GM21381 (cell line): ENCODE measurements around the gene RPL22L1.
"Not testable (repeated sequence)": the region's sequence is repeated elsewhere in the genome, so short reads cannot be mapped to it uniquely, and the experiment has no call there.

Experiments used
- ATAC-seq: cut with Tn5 transposase; IDR thresholded peaks from one replicate; pipeline ENCODE4 v1.9.1; 2021; ENCODE audit warnings: mild to moderate bottlenecking, moderate library complexity; ENCODE audit not compliant: unreplicated experiment

Gene RPL22L1

GRCh38 chr3:170878688-170879087 is 8.7 kb upstream of the RPL22L1 start:
- not testable (repeated sequence) for ATAC-seq

DNA sequence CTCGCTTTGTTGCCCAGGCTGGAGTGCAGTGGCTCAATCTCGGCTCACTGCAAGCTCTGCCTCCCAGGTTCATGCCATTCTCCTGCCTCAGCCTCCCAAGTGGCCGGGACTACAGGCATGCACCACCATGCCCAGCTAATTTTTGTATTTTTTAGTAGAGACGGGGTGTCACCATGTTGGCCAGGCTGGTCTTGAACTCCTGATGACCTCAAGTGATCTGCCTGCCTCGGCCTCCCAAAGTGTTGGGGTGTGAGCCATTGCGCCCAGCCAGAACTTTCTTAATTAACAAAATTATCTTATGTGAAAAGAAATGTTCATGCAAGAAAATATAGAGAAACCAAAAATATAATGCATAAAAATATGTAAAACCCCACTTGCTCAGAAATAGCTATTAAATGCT is 7.3 kb upstream of the RPL22L1 start:
- not testable (repeated sequence) for ATAC-seq

- no peak for ATAC-seq
Measured at GRCh38 chr3:170876537-170876936, 6.5 kb upstream of the RPL22L1 start.

DNA sequence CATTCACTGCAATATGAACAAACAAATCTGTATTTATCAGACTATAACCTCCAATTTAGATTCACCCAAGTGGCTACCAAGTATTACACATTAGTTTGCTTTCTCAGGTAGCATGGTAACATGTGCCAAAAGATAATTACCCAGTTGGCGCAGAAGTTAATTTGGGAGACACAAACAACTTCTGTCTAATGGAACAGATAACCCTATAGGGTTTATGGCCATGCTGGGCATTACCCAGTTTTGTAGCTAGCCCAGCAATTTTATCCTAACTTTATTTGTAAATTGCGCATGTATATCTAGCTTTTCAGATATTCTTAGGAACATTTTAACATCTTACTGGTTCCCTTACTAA is 780 bp downstream of the RPL22L1 start:
- ATAC-seq, result no peak

DNA sequence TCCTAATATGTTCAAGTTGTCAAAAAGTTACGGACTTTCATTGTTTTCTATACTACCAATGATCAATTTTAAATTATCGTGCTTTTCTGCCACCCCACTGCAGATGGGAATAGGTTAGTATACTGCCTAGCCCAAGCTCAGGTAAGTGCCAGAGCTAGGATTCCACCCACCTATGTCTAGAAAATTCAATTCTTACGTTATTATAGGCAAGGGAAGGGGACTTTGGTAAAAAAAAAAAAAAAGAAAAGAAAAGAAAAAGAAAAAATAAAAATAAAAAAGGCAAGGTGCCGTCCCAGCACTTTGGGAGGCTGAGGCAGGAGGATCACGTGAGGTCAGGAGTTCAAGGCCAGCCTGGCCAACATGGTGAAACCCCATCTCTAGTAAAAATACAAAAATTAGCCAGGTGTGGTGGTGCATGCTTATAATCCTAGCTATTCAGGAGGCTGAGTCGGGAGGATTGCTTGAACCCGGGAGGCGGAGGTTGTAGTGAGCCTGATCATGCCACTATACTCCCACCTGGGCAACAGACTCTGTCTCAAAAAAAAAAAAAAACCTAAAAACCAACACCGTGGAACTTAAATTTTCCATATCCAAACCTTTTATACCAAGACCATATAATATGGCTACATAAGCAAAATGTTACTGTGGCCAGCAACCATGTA is 1.3 kb downstream of the RPL22L1 start:
- no peak for ATAC-seq

DNA sequence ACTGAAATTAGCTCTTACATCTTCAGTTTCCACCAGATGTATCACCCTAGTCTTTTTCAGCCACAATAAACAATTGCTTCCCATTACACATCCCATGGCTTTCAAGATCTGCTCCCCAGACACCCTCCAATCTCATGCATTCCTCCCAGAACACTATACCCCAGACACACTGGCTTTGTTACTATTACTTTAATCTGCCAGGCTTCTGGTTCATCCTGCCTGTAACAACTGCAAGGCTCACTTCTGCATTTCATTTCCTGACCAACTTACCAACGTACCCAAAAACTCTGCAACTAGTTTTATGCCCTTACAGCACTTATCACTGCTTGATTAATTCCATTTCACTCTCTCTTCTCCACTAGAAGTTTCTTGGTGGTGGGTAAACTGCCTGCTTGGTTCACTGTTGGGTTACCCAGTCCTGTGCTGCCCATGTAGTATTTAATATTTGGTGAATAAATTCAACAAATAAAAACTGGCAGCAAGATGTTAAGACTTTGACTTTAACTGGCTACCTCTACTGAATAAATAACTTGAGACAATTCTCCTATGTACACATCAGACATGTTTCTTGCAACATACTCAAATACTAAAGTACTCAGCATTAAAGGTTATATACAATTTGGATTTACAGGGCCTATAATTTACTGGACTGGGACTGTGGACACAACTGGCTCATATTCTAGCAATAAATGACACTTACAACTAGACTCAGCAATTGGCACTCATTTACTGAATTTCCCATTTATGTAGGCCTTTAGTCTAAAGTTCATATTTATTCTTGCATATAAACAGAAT is 2.7 kb downstream of the RPL22L1 start:
- ATAC-seq, result no peak

GRCh38 chr3:170866499-170866898 is 3.5 kb downstream of the RPL22L1 start:
- no peak for ATAC-seq

GRCh38 chr3:170865209-170866094 is 4.5 kb downstream of the RPL22L1 start:
- ATAC-seq, result no peak

DNA sequence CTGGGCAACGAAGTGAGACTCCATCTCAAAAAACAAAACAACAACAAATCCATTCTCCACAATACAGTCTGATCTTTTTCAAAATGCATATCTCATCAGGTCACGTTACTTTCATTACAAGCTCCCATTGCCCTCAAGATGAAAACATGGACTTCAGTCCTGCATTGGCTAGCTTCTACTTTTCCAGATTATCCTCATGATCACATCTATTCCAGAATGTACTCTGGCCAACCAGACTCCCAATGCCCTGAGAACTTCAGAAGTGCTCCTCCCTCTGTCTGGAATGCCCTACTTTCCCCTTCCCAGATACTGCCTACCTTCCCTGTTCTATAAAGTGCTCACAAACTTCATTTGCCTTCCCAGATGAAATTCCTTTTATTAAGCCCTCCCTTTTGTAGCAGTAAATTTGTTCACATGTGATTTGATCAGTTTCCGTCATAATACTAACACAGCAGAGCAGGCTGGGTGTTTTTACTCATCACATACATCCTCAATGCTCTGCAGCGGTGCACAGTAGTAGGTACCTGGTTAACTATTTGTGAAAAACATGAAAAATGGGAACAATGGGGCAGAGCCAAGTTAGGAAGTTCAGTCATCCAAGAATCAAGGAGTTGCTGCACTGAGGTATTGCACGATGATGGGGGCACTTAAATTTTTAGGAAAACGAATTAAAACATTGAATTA is 5.3 kb downstream of the RPL22L1 start:
- ATAC-seq, result no peak

- no peak for ATAC-seq
Measured at GRCh38 chr3:170863816-170864215, 6.2 kb downstream of the RPL22L1 start.

GRCh38 chr3:170862618-170863374 is 7.2 kb downstream of the RPL22L1 start:
- ATAC-seq, result no peak

- ATAC-seq, result no peak
Measured at GRCh38 chr3:170858599-170858998, 11.4 kb downstream of the RPL22L1 start.

DNA sequence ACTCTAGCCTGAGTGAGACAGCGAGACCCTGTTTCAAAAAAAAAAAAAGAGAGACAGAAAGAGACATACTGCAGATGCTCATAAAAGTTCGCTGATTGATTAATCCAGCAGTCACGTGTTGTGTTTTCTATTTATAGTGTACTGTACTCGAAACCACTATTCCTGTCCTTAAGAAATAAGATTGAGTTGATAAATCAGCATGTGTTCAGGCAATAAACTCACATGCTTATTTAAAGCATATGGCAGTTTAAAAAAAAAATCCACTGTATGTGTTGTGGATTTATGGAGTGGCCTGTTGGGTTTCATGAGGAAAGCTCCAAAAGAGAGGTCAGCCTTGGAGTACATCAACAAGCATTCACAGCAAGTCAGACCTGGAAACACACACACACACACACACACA is 17.7 kb downstream of the RPL22L1 start:
- no peak for ATAC-seq

GRCh38 chr3:170848292-170848917 is 21.6 kb downstream of the RPL22L1 start:
- ATAC-seq, result no peak

GRCh38 chr3:170844377-170844776 is 25.6 kb downstream of the RPL22L1 start:
- ATAC-seq, result no peak

GRCh38 chr3:170840291-170840859 is 29.6 kb downstream of the RPL22L1 start:
- ATAC-seq, result no peak

DNA sequence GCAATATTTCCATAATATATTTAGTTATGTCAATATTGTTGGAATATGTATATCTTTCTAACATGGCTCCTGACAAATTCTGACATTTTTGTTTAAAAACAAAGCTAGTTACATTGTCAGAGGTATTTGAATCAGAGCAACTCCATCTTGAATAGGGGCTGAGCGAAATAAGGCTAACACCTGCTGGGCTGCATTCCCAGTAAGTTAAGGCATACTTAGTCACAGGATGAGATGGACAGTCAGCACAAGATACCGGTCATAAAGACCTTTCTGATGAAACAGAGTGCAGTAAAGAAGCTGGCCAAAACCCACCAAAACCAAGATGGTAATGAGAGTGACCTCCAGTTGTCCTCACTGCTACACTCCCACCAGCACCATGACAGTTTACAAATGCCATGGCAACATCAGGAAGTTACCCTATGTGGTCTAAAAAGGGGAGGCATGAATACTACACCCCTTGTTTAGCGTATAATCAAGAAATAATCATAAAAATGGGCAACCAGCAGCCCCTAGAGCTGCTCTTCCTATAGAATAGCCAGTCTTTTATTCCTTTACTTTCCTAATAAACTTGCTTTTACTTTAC is 30.4 kb downstream of the RPL22L1 start:
- no peak for ATAC-seq

DNA sequence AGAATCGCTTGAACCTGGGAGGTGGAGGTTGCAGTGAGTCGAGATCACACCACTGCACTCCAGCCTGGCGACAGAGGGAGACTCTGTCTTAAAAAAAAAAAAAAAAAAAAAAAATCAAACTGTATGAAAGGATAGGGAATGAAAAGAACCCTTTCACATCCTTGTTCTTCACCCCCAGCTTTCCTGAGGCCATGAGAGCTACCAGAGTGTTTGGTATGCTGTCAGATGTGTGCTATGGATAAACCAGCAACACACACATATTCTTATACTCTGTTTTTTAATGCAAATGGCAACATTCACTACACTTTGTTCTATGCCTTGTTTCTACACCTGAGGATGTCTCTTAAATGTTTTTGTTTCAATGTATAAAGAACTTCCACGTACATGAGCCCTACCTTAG is 33.5 kb downstream of the RPL22L1 start:
- ATAC-seq, result no peak

DNA sequence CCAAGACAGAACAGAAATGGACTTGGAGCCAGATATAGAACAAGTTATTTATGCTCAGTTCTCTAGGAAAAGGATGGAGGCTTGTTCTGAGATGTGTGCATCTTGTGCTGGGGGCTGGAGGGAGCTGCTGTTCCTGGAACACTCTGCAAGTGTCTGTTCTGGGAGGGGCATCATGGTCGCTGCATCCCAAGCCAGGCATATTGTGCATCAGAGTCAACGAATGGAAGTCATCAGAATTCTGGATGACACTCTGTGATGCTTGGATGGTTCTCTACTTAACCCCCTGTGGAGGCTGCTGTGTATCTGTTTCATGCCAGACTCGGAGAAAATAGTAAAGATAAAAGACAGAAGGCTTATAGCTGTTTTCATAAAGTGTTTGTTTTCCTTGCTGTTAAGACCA is 34.7 kb downstream of the RPL22L1 start:
- ATAC-seq, result no peak
